ENCODE measurements around the gene CD300A. TPM values are rescaled to one million over a fixed set of nuclear protein-coding genes. Genes with fewer than 3 reads are reported as not detected.

CD300A gene
- total and polyA plus RNA-seq, 2 donors (not counting 1 experiment from before 2014, with no cell fraction given): 2.4 to 5.7 TPM

DNA sequence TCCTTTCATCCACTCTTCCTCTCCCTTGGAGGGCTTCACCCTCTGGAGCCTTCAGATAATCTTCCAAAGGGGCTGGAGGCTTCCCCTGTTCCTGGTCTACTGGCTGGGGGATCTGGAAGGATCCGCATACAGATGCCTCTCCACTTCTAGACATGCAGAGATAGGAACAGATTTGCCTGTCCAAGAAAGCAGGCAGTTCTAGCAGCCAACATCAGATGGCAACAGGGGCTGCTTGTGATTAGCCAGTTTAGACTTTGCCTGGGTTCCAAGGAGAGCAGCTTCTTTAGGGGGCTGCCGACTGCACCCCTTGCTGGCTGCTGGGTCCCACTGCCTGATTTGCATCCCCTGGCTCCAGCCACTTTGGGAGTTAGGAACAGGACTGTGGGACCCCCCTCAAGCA, 6.2 kb upstream of the CD300A start:
- CTCF ChIA-PET: interaction anchor here (0.6 to 7.2 kb wide), 3 partner anchors 16 to 253 kb away, joined by 3 to 95 read pairs (median 6); no protein-coding TSS in a partner anchor
- no peak for TF ChIP-seq EZH2 (IDR thresholded peaks at IDR 0.05; ENCODE audit: borderline replicate concordance, insufficient read depth, low read depth, low read length, poor library complexity, severe bottlenecking)
- TF ChIP-seq, protein P1, sequence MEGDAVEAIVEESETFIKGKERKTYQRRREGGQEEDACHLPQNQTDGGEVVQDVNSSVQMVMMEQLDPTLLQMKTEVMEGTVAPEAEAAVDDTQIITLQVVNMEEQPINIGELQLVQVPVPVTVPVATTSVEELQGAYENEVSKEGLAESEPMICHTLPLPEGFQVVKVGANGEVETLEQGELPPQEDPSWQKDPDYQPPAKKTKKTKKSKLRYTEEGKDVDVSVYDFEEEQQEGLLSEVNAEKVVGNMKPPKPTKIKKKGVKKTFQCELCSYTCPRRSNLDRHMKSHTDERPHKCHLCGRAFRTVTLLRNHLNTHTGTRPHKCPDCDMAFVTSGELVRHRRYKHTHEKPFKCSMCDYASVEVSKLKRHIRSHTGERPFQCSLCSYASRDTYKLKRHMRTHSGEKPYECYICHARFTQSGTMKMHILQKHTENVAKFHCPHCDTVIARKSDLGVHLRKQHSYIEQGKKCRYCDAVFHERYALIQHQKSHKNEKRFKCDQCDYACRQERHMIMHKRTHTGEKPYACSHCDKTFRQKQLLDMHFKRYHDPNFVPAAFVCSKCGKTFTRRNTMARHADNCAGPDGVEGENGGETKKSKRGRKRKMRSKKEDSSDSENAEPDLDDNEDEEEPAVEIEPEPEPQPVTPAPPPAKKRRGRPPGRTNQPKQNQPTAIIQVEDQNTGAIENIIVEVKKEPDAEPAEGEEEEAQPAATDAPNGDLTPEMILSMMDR (IDR thresholded peaks at IDR 0.05): no peak
- Mint-ChIP-seq H3K4me3 (no peak overlapping the region), H3K9me3 (ENCODE audit: insufficient read depth) (no peaks in the 10 kb centered on the region), H3K27ac (no peak overlapping the region), H3K27me3 (peaks cover 19% of the 10 kb centered on the region), H3K4me1 (peaks cover 16% of the 10 kb centered on the region)
- no peak overlapping the region for H3K4me2 ChIP-seq (replicated peaks; ENCODE audit: low read depth, low read length, poor library complexity, severe bottlenecking)
- no peaks in the 10 kb centered on the region for H3K36me3 ChIP-seq (replicated peaks in 1 of 2; ENCODE audit: control extremely low read depth in 1 of 2, control insufficient read depth in 1 of 2, extremely low read depth in 1 of 2, insufficient read depth in 2 of 2, low read length in 1 of 2)
- no peaks in the 10 kb centered on the region for H3K9me3 ChIP-seq (ENCODE audit: control extremely low read depth in 1 of 3, control insufficient read depth in 2 of 3, insufficient read depth in 1 of 3, low read length in 2 of 3)
- H2AFZ ChIP-seq (ENCODE audit: insufficient read depth, low read depth, low read length, poor library complexity, severe bottlenecking): no peak overlapping the region
- no peaks in the 10 kb centered on the region for H4K20me1 ChIP-seq (ENCODE audit: control insufficient read depth, insufficient read depth, low read length, poor library complexity, severe bottlenecking)
- H3K4me3 ChIP-seq (ENCODE audit: control extremely low read depth in 1 of 5, extremely low read depth in 1 of 5, insufficient read depth in 1 of 5, low read depth in 2 of 5, low read length in 4 of 5): no peak overlapping the region
- H3K4me1 ChIP-seq (ENCODE audit: control insufficient read depth in 2 of 2, insufficient read depth in 2 of 2, low read length in 2 of 2): peaks cover 15 to 22% of the 10 kb centered on the region in 2 donors
- no peak overlapping the region for H3K27ac ChIP-seq (ENCODE audit: low read length in 2 of 2)
- no peak for ATAC-seq (ENCODE audit: low read depth)
- H3K27me3 ChIP-seq (replicated peaks in 1 of 4; ENCODE audit: control extremely low read depth in 1 of 4, control insufficient read depth in 3 of 4, insufficient read depth in 4 of 4, low read length in 3 of 4): peaks cover 0 to 9% (median 1%) of the 10 kb centered on the region in 4 experiments
- H3K9ac ChIP-seq (ENCODE audit: low read length): no peak overlapping the region
- POLR2A ChIA-PET: no interaction called here
- 81% methylated on average over 2 of the region's 2 CpGs for WGBS (ENCODE audit: insufficient coverage)
- no peak for DNase-seq
- no peaks in the 10 kb centered on the region for H3K79me2 ChIP-seq (ENCODE audit: control insufficient read depth, insufficient read depth, low read length)
- intact Hi-C loops (cut with micrococcal nuclease): no loop called here

DNA sequence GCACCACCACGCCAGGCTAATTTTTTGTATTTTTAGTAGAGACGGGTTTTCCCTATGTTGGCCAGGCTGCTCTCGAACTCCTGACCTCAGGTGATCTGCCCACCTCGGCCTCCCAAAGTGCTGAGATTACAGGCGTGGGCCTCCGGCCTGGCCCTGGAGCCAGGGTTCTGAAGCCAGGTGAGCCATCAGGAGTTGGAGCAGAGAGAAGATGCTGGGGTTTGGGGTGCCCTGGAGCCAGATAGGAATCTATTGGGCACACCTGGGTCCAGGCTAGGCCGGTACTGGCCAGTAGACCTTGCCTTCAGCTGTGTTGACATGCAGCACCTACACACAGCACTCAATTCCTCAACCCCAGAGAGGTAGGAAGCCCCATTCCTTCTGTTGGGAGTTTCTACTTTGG, 5.4 kb upstream of the CD300A start:
- Histone ChIP-seq H4K20me1 (ENCODE audit: control insufficient read depth, insufficient read depth, low read length, poor library complexity, severe bottlenecking) (no peaks in the 10 kb centered on the region), H3K4me2 (replicated peaks; ENCODE audit: low read depth, low read length, poor library complexity, severe bottlenecking) (no peak overlapping the region), H2AFZ (ENCODE audit: insufficient read depth, low read depth, low read length, poor library complexity, severe bottlenecking) (no peak overlapping the region), H3K27ac (ENCODE audit: low read length in 2 of 2) (no peak overlapping the region), H3K9ac (ENCODE audit: low read length) (no peak overlapping the region), H3K4me3 (ENCODE audit: control extremely low read depth in 1 of 5, extremely low read depth in 1 of 5, insufficient read depth in 1 of 5, low read depth in 2 of 5, low read length in 4 of 5) (no peak overlapping the region), H3K9me3 (ENCODE audit: control extremely low read depth in 1 of 3, control insufficient read depth in 2 of 3, insufficient read depth in 1 of 3, low read length in 2 of 3) (no peaks in the 10 kb centered on the region), H3K79me2 (ENCODE audit: control insufficient read depth, insufficient read depth, low read length) (no peaks in the 10 kb centered on the region), H3K27me3 (replicated peaks in 1 of 4; ENCODE audit: control extremely low read depth in 1 of 4, control insufficient read depth in 3 of 4, insufficient read depth in 4 of 4, low read length in 3 of 4) (peaks cover 0 to 9% (median 1%) of the 10 kb centered on the region in 4 experiments), H3K4me1 (ENCODE audit: control insufficient read depth in 2 of 2, insufficient read depth in 2 of 2, low read length in 2 of 2) (peaks cover 16 to 25% of the 10 kb centered on the region in 2 donors), H3K36me3 (replicated peaks in 1 of 2; ENCODE audit: control extremely low read depth in 1 of 2, control insufficient read depth in 1 of 2, extremely low read depth in 1 of 2, insufficient read depth in 2 of 2, low read length in 1 of 2) (no peaks in the 10 kb centered on the region)
- intact Hi-C loops (cut with micrococcal nuclease): no loop called here
- WGBS (ENCODE audit: insufficient coverage): 100% methylated on average over 5 of the region's 7 CpGs
- no peak for TF ChIP-seq EZH2 (IDR thresholded peaks at IDR 0.05; ENCODE audit: borderline replicate concordance, insufficient read depth, low read depth, low read length, poor library complexity, severe bottlenecking)
- TF ChIP-seq, protein P1 (IDR thresholded peaks at IDR 0.05): no peak
- no peak overlapping the region for H3K4me3 Mint-ChIP-seq
- peaks cover 15% of the 10 kb centered on the region for H3K27me3 Mint-ChIP-seq
- no peak overlapping the region for H3K27ac Mint-ChIP-seq
- H3K9me3 Mint-ChIP-seq (ENCODE audit: insufficient read depth): no peaks in the 10 kb centered on the region
- ATAC-seq (ENCODE audit: low read depth): no peak
- peaks cover 16% of the 10 kb centered on the region for H3K4me1 Mint-ChIP-seq
- ChIA-PET POLR2A (interaction anchor here (0.7 kb wide), 1 partner anchor 350 kb away, joined by 8 read pairs; no protein-coding TSS in a partner anchor), CTCF (interaction anchor here (0.6 to 2.1 kb wide), 3 partner anchors 16 to 253 kb away, joined by 3 to 6 read pairs (median 3); no protein-coding TSS in a partner anchor)
- DNase-seq: no peak

Data from B cell (primary cell).